Activated CD4-positive, alpha-beta memory T cell treated with anti-CD3 and anti-CD28 coated beads, Interleukin-2, amount 10 ng/mL, durations not matched to agents 7 days and 5 days (primary cell): ENCODE measurements around the gene ITGA1. TPM values are rescaled to one million over a fixed set of nuclear protein-coding genes. Genes with fewer than 3 reads are reported as not detected.

ENCODE experiments used
- CTCF ChIA-PET: fragments of 350-600 bp; sonication (Branson Sonifier 250); formaldehyde crosslinking; loops from one replicate; lab custom pipeline; 2021; ENCODE audit warnings: antibody characterized with exemption, inconsistent platforms; lab: Charles Lee
- POLR2A ChIA-PET: fragments of 350-600 bp; sonication (Branson Sonifier 250); formaldehyde crosslinking; loops from one replicate; lab custom pipeline; 2021; ENCODE audit warnings: antibody characterized with exemption; lab: Charles Lee
- DNase-seq: peaks from one replicate; pipeline ENCODE4 v3.0.0-alpha.2; 2020
- H3K27ac Mint-ChIP-seq: one replicate; pipeline ENCODE4 v1.8.0; 2021; ENCODE audit warnings: mild to moderate bottlenecking, mixed read lengths
- H3K27me3 Mint-ChIP-seq: one replicate; pipeline ENCODE4 v1.8.0; 2021; ENCODE audit warnings: mixed read lengths
- H3K36me3 Mint-ChIP-seq: one replicate; pipeline ENCODE4 v1.8.0; 2021; ENCODE audit warnings: low read depth, mixed read lengths
- H3K4me1 Mint-ChIP-seq: one replicate; pipeline ENCODE4 v1.8.0; 2021; ENCODE audit warnings: mixed read lengths
- H3K4me3 Mint-ChIP-seq: one replicate; pipeline ENCODE4 v1.8.0; 2021; ENCODE audit warnings: mild to moderate bottlenecking, mixed read lengths
- H3K9me3 Mint-ChIP-seq: one replicate; pipeline ENCODE4 v1.8.0; 2021; ENCODE audit warnings: mixed read lengths
- total RNA-seq, 2 experiments: library from RNA; stranded (reverse); gene quantifications; one replicate each; pipeline ENCODE4 v1.2.3, GENCODE V29; 2021

Gene ITGA1
- total RNA-seq, 2 experiments from 2014 or later = 4.9 to 8.0 TPM

DNA sequence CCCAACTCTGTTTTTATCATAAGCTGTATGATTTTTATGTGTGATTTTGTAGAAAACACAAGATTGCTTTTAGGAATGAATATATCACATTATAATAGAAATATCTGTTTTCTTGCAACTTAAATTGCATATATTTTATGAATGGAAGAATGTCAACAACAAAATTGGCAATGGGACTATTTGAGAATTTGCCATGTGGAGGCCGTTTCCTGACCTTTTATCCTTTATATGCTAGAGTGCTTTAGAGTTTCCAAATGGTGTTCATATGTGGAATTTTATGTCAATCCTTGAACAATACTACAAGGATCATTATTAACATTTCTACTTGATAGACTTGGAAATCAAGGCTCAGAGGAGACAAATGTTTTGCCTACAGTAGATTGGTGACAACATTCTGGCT lies 34.2 kb downstream of the ITGA1 start:
- H3K27ac Mint-ChIP-seq = no peak overlapping the region
- peaks cover 13% of the 10 kb centered on the region for H3K4me1 Mint-ChIP-seq
- H3K4me3 Mint-ChIP-seq = no peak overlapping the region
- H3K36me3 Mint-ChIP-seq = no peaks in the 10 kb centered on the region
- peaks cover under 1% of the 10 kb centered on the region for H3K9me3 Mint-ChIP-seq
- H3K27me3 Mint-ChIP-seq = no peaks in the 10 kb centered on the region
- DNase-seq = no peak
- ChIA-PET CTCF (no interaction called here), POLR2A (no interaction called here)

DNA sequence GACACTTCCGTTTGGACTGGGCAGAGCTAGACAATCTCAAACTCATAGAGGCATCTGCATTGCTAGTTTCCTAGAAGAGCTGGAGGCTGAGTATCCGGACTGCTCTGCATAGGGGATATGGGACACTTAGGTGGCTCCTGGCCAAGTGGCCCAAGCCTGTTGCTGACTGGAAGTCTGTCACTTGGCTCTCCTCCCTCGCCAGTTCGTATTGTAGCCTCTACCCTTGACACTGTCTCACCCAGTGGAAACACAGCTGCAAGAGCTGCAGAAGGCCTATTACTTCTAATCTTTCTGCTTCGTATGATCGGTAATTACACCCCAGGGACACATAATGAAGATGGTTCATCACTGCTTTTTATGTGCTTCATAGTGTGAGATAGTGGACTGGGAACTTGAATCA lies 34.7 kb downstream of the ITGA1 start:
- ChIA-PET POLR2A (no interaction called here), CTCF (no interaction called here)
- H3K27ac Mint-ChIP-seq = no peak overlapping the region
- DNase-seq = no peak
- peaks cover 6% of the 10 kb centered on the region for H3K9me3 Mint-ChIP-seq
- no peaks in the 10 kb centered on the region for H3K27me3 Mint-ChIP-seq
- H3K4me1 Mint-ChIP-seq = peaks cover 15% of the 10 kb centered on the region
- no peaks in the 10 kb centered on the region for H3K36me3 Mint-ChIP-seq
- H3K4me3 Mint-ChIP-seq = no peak overlapping the region

DNA sequence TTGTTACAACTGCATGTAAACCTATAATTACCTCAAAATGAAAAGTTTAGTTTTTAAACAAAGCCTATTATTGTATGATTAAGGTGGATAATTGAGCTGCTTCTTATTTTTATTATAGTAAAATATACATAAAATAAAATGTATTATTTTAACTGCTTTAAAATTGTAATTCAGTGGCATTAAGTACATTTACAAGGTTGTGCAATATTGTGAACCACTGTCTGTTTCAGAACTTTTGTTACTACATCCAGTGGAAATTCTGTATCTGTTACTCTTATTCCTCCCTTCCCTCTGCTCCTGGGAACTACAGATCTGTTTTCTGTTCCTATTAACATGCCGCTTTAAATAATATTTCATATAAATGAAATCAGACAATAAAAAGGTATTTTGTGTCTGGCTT lies 37.1 kb downstream of the ITGA1 start:
- no peak overlapping the region for H3K4me3 Mint-ChIP-seq
- H3K9me3 Mint-ChIP-seq = peaks cover 14% of the 10 kb centered on the region
- H3K4me1 Mint-ChIP-seq = peaks cover 15% of the 10 kb centered on the region
- H3K27me3 Mint-ChIP-seq = no peaks in the 10 kb centered on the region
- CTCF ChIA-PET = no interaction called here
- no peaks in the 10 kb centered on the region for H3K36me3 Mint-ChIP-seq
- POLR2A ChIA-PET = no interaction called here
- no peak for DNase-seq
- H3K27ac Mint-ChIP-seq = no peak overlapping the region

DNA sequence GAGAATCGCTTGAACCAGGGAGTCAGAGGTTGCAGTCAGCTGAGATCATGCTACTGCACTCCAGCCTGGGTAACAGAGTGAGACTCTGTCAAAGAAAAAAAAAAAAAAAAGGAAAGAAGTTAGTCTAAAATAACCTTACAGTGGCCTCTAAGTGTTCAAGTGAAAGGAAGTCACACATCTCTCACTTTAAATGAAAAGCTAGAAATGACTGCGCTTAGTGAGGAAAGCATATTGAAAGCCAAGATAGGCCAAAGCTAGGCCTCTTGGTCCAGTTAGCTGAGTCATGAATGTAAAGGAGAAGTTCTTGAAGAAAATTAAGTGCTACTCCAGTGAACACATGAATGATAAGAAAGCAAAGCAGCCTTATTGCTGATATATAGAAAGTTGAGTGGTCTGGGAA lies 38.1 kb downstream of the ITGA1 start:
- Mint-ChIP-seq H3K27me3 (no peaks in the 10 kb centered on the region), H3K4me3 (no peak overlapping the region), H3K4me1 (peaks cover 15% of the 10 kb centered on the region), H3K36me3 (no peaks in the 10 kb centered on the region), H3K9me3 (peaks cover 14% of the 10 kb centered on the region), H3K27ac (no peak overlapping the region)
- ChIA-PET CTCF (interaction anchor here (1.4 kb wide), 1 partner anchor 90 kb away, joined by 5 read pairs; no protein-coding TSS in a partner anchor), POLR2A (no interaction called here)
- no peak for DNase-seq

DNA sequence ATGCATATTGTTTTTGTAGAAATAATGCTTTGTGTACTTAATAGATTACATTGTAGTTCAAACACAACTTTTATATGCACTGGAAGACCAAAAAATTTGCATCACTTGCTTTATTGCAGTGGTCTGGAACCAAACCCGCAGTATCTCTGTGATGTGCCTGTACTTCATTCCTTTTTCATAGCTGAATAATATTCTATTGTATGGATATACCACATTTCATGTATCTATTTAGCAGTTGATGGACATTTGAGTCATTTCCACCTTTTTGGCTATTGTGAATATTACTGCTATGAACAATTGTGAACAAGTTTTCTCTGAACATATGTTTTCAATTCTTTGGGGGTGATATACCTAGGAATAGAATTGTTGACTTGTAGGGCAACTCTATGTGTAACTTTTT lies 40.1 kb downstream of the ITGA1 start:
- ChIA-PET POLR2A (no interaction called here), CTCF (no interaction called here)
- peaks cover 14% of the 10 kb centered on the region for H3K9me3 Mint-ChIP-seq
- H3K4me3 Mint-ChIP-seq = no peak overlapping the region
- H3K27ac Mint-ChIP-seq = no peak overlapping the region
- DNase-seq = no peak
- H3K36me3 Mint-ChIP-seq = no peaks in the 10 kb centered on the region
- H3K27me3 Mint-ChIP-seq = no peaks in the 10 kb centered on the region
- H3K4me1 Mint-ChIP-seq = peaks cover 15% of the 10 kb centered on the region

DNA sequence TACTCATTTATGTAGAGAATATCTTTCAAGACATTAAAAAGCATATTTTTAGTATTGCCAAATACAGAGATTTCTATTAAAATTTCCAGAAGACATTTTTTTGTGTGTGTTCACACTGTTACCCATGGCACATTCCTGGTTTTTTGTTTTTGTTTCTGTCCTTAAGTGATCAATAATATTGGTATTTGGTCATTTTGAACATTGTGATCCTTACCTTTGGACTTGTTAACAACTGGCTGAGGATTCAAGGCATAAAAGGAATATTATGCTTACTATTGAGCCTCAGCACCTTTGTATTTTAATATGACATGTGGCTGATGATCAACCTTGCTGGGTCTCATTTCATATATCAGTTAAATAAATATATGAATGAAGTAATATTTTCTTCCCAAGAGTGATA lies 41.9 kb downstream of the ITGA1 start:
- no peak for DNase-seq
- ChIA-PET CTCF (no interaction called here), POLR2A (no interaction called here)
- no peaks in the 10 kb centered on the region for H3K27me3 Mint-ChIP-seq
- peaks cover 14% of the 10 kb centered on the region for H3K9me3 Mint-ChIP-seq
- no peaks in the 10 kb centered on the region for H3K36me3 Mint-ChIP-seq
- H3K4me3 Mint-ChIP-seq = no peak overlapping the region
- H3K27ac Mint-ChIP-seq = no peak overlapping the region
- peaks cover 15% of the 10 kb centered on the region for H3K4me1 Mint-ChIP-seq

DNA sequence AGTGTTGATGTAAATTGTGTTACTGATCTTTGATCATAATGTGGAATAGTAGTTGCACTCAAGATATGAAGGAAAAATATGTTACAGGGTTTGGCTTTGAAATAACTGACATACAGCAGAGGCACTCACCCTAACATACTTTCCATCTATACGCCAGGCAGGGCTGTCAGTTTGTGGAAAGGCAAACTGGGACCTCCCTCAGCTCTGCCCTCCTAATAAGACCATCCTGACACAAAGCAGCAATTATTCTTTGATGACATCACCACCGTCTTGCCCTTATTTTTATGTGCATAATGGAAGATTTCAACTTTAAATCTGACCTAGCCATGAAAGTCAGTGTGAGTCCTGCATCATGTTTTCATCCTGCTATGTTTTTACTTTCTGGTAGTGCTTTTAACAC lies 42.9 kb downstream of the ITGA1 start:
- ChIA-PET CTCF (no interaction called here), POLR2A (no interaction called here)
- H3K36me3 Mint-ChIP-seq = no peaks in the 10 kb centered on the region

DNA sequence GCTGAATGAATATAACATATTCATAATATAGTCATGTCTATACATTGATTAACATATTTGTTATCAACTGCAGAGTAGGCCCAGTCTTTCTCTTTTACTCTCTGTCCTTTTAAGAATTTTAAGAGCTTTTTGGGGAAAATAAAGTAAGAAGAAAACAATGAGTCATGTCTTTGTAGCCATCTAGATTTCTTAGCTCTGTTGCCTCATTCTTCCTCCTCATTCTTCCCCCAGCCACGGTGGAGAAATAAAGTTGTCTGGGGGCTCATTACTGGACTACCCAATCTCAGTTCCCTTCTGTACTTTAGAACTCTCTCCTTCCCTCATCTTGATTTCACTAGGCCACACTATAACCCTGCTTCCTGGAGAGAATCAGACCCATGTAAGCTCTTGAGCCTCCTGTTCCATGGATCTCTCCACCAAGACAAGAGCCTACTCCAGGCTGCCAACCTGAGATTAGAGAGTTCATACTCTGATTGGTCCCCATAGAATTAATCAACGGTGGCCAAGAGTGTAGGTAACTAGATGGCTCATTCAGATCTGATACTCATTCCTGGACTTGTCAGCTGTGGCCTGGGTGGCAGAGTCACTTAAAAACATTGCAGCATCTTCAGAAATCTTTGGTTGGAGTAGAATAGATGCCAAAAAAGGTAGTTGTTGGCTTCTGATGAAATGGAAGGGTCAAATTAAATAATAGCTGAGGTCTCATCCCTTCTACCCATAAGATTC lies 44.2 kb downstream of the ITGA1 start:
- Mint-ChIP-seq H3K4me3 (no peak overlapping the region), H3K4me1 (peaks cover 2% of the 10 kb centered on the region), H3K27ac (no peak overlapping the region), H3K9me3 (peaks cover 13% of the 10 kb centered on the region), H3K36me3 (no peaks in the 10 kb centered on the region), H3K27me3 (no peaks in the 10 kb centered on the region)
- ChIA-PET POLR2A (no interaction called here), CTCF (no interaction called here)
- no peak for DNase-seq

More for the DNA sequence above, 42.9 kb downstream of the ITGA1 start:
- Mint-ChIP-seq H3K27me3 (no peaks in the 10 kb centered on the region), H3K4me1 (peaks cover 12% of the 10 kb centered on the region), H3K9me3 (peaks cover 14% of the 10 kb centered on the region), H3K4me3 (no peak overlapping the region), H3K27ac (no peak overlapping the region)
- no peak for DNase-seq

DNA sequence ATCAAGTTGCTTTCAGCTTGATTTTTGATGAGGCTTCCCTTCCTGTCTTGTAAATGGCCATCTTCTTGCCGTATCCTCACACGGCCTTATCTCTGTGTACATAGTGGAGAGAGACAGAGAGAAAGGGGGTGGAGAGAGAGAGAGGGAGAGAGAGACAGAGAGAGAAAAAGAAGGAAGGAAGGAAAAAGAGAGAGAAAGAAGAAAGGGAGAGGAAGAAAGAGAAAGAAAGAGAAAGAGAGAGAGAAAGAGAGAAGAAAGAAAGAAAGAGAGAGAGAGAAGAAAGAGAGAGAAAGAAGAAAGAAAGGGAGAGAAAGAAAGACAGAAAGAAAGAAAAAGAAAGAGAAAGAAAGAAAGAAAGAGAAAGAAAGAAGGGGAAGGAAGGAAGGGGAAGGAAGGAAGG lies 46.6 kb downstream of the ITGA1 start:
- no peaks in the 10 kb centered on the region for H3K36me3 Mint-ChIP-seq
- no peak for DNase-seq
- H3K4me1 Mint-ChIP-seq = no peaks in the 10 kb centered on the region
- H3K4me3 Mint-ChIP-seq = no peak overlapping the region
- no peak overlapping the region for H3K27ac Mint-ChIP-seq
- ChIA-PET CTCF (interaction anchor here (0.9 kb wide), 1 partner anchor 506 kb away, joined by 3 read pairs; no protein-coding TSS in a partner anchor), POLR2A (no interaction called here)
- H3K9me3 Mint-ChIP-seq = no peaks in the 10 kb centered on the region
- H3K27me3 Mint-ChIP-seq = no peaks in the 10 kb centered on the region

DNA sequence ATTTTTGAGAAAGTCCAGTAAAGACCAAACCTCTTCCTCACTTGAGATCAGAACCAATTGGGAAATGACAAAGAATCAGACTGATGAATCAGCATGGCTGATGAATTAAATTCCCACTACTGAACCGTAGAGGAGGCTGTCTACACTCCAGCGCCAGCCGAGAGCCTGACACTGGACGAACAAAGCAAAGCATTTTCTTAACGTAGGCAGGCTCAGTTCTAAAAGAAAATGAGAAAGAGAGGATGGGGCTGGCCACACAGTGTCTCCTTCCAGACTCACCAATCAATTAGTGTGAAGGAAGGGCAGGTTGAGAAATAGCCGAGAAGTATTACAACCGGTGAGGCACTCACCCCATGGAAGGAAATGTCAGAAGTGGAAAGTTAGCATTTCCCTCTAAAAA lies 49.4 kb downstream of the ITGA1 start:
- DNase-seq = no peak
- no peaks in the 10 kb centered on the region for H3K9me3 Mint-ChIP-seq
- no peaks in the 10 kb centered on the region for H3K36me3 Mint-ChIP-seq
- ChIA-PET POLR2A (no interaction called here), CTCF (no interaction called here)
- no peak overlapping the region for H3K27ac Mint-ChIP-seq
- no peaks in the 10 kb centered on the region for H3K27me3 Mint-ChIP-seq
- no peaks in the 10 kb centered on the region for H3K4me1 Mint-ChIP-seq
- H3K4me3 Mint-ChIP-seq = no peak overlapping the region

DNA sequence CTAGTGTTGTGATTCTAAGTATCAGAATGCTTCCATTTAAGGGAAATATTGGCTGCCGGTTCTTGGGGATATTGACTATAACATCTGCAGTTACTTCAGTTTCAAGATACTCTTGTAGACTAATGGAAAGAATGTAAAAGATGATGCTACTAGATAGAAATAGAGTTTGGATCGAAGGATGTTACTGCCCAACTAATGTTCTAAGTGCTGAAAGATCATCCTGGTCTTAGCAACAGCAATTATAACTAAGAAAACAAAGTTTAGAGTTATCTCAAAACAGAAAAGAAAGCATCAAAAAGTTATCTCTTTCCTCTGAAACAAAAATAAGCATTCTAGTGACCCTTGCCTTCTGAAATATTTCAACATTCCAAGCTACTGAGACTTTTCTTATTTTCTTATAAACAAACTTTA lies 49.9 kb downstream of the ITGA1 start:
- ChIA-PET CTCF (no interaction called here), POLR2A (no interaction called here)
- Mint-ChIP-seq H3K27ac (no peak overlapping the region), H3K36me3 (no peaks in the 10 kb centered on the region), H3K4me1 (no peaks in the 10 kb centered on the region), H3K27me3 (no peaks in the 10 kb centered on the region), H3K4me3 (no peak overlapping the region), H3K9me3 (no peaks in the 10 kb centered on the region)
- DNase-seq = no peak

DNA sequence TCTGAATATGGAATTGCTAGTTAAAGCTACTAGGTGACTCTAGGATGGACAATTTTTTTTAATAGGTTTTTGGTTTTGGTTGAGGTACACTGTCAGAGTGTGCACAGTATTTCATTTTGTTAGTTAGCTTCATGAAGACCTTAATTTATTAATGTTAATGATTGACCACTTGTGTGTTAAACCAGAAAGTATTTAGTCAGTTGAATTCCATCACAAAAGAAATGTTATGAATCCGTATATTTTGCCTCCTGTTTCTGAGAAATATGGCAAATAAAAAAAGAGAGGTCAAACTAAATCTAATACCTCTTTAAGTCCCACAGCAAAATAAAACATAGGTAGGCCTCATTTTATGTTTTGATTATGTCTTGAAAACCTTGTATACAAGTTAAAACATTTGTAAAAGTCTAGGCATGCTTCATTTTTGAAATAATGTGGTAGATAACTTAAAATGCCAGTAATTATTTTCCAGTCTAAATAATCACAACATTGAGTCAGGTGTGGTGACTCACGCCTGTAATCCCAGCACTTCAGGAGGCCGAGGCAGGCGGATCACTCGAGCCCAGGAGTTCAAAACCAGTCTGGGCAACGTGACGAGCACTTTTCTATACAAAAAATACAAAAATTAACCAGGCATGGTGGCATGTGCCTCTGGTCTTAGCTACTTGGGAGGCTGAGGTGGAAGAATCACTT lies 50.8 kb downstream of the ITGA1 start:
- ChIA-PET CTCF (no interaction called here), POLR2A (no interaction called here)
- Mint-ChIP-seq H3K4me1 (no peaks in the 10 kb centered on the region), H3K27me3 (no peaks in the 10 kb centered on the region), H3K27ac (no peak overlapping the region), H3K36me3 (no peaks in the 10 kb centered on the region), H3K9me3 (no peaks in the 10 kb centered on the region), H3K4me3 (no peak overlapping the region)
- DNase-seq = no peak

DNA sequence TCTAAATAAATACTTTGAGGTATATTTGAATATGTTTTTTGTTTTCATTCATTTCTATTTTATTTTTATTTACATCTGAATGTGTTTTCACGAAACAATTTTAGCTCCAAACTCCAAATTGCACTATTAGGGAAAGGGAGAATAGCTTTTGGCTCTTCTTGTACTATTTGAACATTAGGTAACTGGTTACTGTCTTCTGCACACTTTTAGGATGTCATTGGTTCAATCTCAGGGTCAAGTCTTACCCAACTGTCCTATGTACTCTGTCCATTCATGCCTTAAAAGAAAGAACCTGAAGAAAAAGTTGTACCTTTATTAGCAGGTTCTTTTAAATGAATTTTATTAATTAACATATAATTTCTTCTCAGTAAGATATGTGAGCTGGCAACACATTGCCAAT lies 51.6 kb downstream of the ITGA1 start:
- H3K36me3 Mint-ChIP-seq = no peaks in the 10 kb centered on the region
- H3K4me3 Mint-ChIP-seq = no peak overlapping the region
- DNase-seq = no peak
- POLR2A ChIA-PET = no interaction called here
- CTCF ChIA-PET = interaction anchor here (1.1 kb wide), 1 partner anchor 76 kb away, joined by 3 read pairs; no protein-coding TSS in a partner anchor
- H3K27ac Mint-ChIP-seq = no peak overlapping the region
- no peaks in the 10 kb centered on the region for H3K4me1 Mint-ChIP-seq
- no peaks in the 10 kb centered on the region for H3K27me3 Mint-ChIP-seq
- H3K9me3 Mint-ChIP-seq = no peaks in the 10 kb centered on the region
